Measurements from ENCODE around the gene TESK1.
"Not testable (repeated sequence)": the region's sequence is repeated elsewhere in the genome, so short reads cannot be mapped to it uniquely, and the experiment has no call there.

The TESK1 gene

GRCh38 chr9:35639225-35639624, 34.2 kb downstream of the TESK1 start:
- H3K4me1 ChIP-seq (ENCODE audit: control insufficient read depth in 1 of 2, insufficient read depth in 2 of 2, low read length in 2 of 2); H3K27ac ChIP-seq (ENCODE audit: low read length); H3K27me3 ChIP-seq (ENCODE audit: low read depth, low read length); H3K36me3 ChIP-seq (ENCODE audit: control insufficient read depth in 1 of 2, insufficient read depth in 2 of 2, low read length in 2 of 2); H3K9me3 ChIP-seq (ENCODE audit: control insufficient read depth in 1 of 2, low read length in 2 of 2); H3K4me3 ChIP-seq (ENCODE audit: low read depth in 1 of 2, low read length in 2 of 2): not testable (repeated sequence)

DNA sequence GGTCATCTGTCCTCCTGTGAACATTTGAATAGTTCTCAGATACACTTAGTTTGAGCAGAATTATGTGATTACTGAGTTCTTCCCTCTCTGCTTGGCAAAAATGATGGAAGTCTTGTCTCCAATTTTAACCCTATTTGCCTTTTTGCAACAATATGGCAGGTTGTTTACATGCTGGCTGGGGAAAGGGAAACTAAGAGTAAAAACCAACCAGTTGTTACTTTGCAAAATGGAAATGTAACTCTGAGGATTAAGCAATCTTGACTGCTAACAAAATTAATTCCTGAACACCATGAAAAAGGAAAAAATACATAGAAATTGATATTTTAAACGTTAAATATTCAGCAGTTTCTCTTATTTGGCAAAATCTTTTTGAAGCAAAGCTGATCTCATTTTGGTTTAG, 34.6 kb downstream of the TESK1 start:
- H3K4me1 ChIP-seq (ENCODE audit: control insufficient read depth in 1 of 2, insufficient read depth in 2 of 2, low read length in 2 of 2): no peaks in the 10 kb centered on the region
- H3K27me3 ChIP-seq (ENCODE audit: low read depth, low read length): no peaks in the 10 kb centered on the region
- no peak overlapping the region for H3K27ac ChIP-seq (ENCODE audit: low read length)
- H3K4me3 ChIP-seq (ENCODE audit: low read depth in 1 of 2, low read length in 2 of 2): no peak overlapping the region
- no peaks in the 10 kb centered on the region for H3K36me3 ChIP-seq (ENCODE audit: control insufficient read depth in 1 of 2, insufficient read depth in 2 of 2, low read length in 2 of 2)
- H3K9me3 ChIP-seq (ENCODE audit: control insufficient read depth in 1 of 2, low read length in 2 of 2): no peaks in the 10 kb centered on the region

DNA sequence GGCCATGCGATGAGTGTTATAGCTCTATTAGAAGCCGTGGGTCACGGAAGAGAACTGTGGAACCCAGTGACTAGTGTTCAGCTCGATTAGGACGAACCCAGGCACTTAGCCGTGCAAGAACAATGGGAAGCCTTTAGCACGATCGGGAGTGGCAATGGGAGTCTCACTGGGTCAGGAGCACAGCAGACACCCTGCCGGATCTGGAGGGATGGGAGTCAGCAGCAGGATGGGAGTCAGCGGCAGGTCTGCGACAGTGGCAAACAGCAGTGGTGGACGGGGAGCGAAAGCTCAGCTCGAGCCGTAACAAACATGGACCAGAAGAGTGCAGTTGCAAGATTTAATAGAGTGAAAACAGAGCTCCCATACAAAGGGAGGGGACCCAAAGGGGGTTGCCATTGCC, 35.4 kb downstream of the TESK1 start:
- H3K9me3 ChIP-seq (ENCODE audit: control insufficient read depth in 1 of 2, low read length in 2 of 2); H3K27me3 ChIP-seq (ENCODE audit: low read depth, low read length); H3K36me3 ChIP-seq (ENCODE audit: control insufficient read depth in 1 of 2, insufficient read depth in 2 of 2, low read length in 2 of 2); H3K4me1 ChIP-seq (ENCODE audit: control insufficient read depth in 1 of 2, insufficient read depth in 2 of 2, low read length in 2 of 2); H3K27ac ChIP-seq (ENCODE audit: low read length); H3K4me3 ChIP-seq (ENCODE audit: low read depth in 1 of 2, low read length in 2 of 2): not testable (repeated sequence)

- H3K4me1 ChIP-seq (ENCODE audit: control insufficient read depth in 1 of 2, insufficient read depth in 2 of 2, low read length in 2 of 2); H3K4me3 ChIP-seq (ENCODE audit: low read depth in 1 of 2, low read length in 2 of 2); H3K9me3 ChIP-seq (ENCODE audit: control insufficient read depth in 1 of 2, low read length in 2 of 2); H3K36me3 ChIP-seq (ENCODE audit: control insufficient read depth in 1 of 2, insufficient read depth in 2 of 2, low read length in 2 of 2); H3K27ac ChIP-seq (ENCODE audit: low read length); H3K27me3 ChIP-seq (ENCODE audit: low read depth, low read length): not testable (repeated sequence)
Measured at GRCh38 chr9:35641478-35641877, 36.4 kb downstream of the TESK1 start.

GRCh38 chr9:35643046-35643445, 38.0 kb downstream of the TESK1 start:
- Histone ChIP-seq H3K9me3 (ENCODE audit: control insufficient read depth in 1 of 2, low read length in 2 of 2) (no peaks in the 10 kb centered on the region), H3K4me1 (ENCODE audit: control insufficient read depth in 1 of 2, insufficient read depth in 2 of 2, low read length in 2 of 2) (peaks cover 5 to 10% of the 10 kb centered on the region in 2 donors), H3K27ac (ENCODE audit: low read length) (no peak overlapping the region), H3K27me3 (ENCODE audit: low read depth, low read length) (no peaks in the 10 kb centered on the region), H3K4me3 (ENCODE audit: low read depth in 1 of 2, low read length in 2 of 2) (no peak overlapping the region), H3K36me3 (ENCODE audit: control insufficient read depth in 1 of 2, insufficient read depth in 2 of 2, low read length in 2 of 2) (no peaks in the 10 kb centered on the region)

- Histone ChIP-seq H3K4me3 (ENCODE audit: low read depth in 1 of 2, low read length in 2 of 2) (peak overlapping the region; percentile 74 to 87), H3K27ac (ENCODE audit: low read length) (peak overlapping the region; percentile 96)
- not testable (repeated sequence) for H3K9me3 ChIP-seq (ENCODE audit: control insufficient read depth in 1 of 2, low read length in 2 of 2); H3K36me3 ChIP-seq (ENCODE audit: control insufficient read depth in 1 of 2, insufficient read depth in 2 of 2, low read length in 2 of 2); H3K4me1 ChIP-seq (ENCODE audit: control insufficient read depth in 1 of 2, insufficient read depth in 2 of 2, low read length in 2 of 2); H3K27me3 ChIP-seq (ENCODE audit: low read depth, low read length)
Measured at GRCh38 chr9:35645736-35646135, 40.7 kb downstream of the TESK1 start.

DNA sequence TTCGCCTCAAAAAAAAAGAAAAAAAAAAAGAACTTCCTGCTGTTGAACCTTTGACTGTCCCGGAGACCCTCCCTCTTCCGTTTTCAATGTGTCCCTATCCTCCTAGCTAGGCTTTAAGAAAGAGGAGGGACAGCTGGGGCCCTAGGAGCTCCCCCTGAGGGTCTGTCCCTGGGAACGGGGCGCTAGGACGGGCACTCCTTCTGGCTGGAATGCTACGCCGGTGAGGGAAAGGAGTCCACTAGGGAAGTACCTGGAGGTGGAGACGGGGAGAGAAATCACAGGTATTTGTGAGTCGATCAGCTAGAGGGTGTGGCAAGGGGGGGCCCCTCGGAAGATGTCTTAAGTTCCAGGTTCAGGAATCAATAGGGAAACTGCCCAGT, 41.1 kb downstream of the TESK1 start:
- H3K27me3 ChIP-seq (ENCODE audit: low read depth, low read length): no peaks in the 10 kb centered on the region
- peak overlapping the region; percentile 74 to 87 for H3K4me3 ChIP-seq (ENCODE audit: low read depth in 1 of 2, low read length in 2 of 2)
- no peaks in the 10 kb centered on the region for H3K36me3 ChIP-seq (ENCODE audit: control insufficient read depth in 1 of 2, insufficient read depth in 2 of 2, low read length in 2 of 2)
- no peaks in the 10 kb centered on the region for H3K9me3 ChIP-seq (ENCODE audit: control insufficient read depth in 1 of 2, low read length in 2 of 2)
- H3K27ac ChIP-seq (ENCODE audit: low read length): peak overlapping the region; percentile 96
- peaks cover 5 to 10% of the 10 kb centered on the region in 2 donors for H3K4me1 ChIP-seq (ENCODE audit: control insufficient read depth in 1 of 2, insufficient read depth in 2 of 2, low read length in 2 of 2)

DNA sequence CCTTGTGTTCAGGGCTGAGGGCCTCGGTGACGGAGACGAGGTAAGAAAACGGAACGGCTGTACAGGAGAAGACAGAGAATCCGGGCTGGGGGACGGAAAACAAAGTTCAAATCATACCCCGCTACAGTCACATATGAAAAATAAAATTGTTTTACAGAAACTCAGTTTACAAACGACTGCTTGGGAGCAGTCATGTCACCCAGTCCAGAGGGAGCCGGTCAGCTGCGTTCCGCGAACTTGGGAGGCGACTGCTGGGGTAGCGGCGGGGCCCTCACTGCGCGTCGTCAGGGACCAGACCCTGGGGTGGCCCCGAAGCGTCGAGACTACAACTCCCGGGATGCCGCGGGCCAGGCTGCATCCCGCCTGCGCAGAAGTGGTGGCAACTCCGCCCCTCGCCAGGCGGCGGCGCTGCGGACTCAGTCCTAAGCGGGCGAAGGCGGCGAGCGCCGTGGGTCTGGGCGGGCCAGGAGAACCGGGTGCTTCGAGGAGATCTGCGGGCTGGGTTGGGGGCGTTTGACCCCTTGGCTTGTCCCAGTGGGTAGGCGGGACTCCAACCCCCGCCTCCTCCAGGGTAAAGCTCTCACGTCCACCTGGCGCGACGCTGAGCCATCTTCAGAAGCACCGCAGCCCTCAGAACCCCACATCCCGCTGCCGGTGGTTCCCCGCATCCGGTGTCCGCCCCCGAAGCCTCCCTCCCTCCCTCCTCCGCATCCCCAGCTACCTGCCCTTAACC, 41.6 kb downstream of the TESK1 start:
- H3K27me3 ChIP-seq (ENCODE audit: low read depth, low read length): no peaks in the 10 kb centered on the region
- H3K4me3 ChIP-seq (ENCODE audit: low read depth in 1 of 2, low read length in 2 of 2): peak overlapping the region; percentile 74 to 87
- H3K27ac ChIP-seq (ENCODE audit: low read length): peak overlapping the region; percentile 96
- H3K9me3 ChIP-seq (ENCODE audit: control insufficient read depth in 1 of 2, low read length in 2 of 2): no peaks in the 10 kb centered on the region
- H3K36me3 ChIP-seq (ENCODE audit: control insufficient read depth in 1 of 2, insufficient read depth in 2 of 2, low read length in 2 of 2): no peaks in the 10 kb centered on the region
- peaks cover 5 to 10% of the 10 kb centered on the region in 2 donors for H3K4me1 ChIP-seq (ENCODE audit: control insufficient read depth in 1 of 2, insufficient read depth in 2 of 2, low read length in 2 of 2)

- peaks cover 5 to 10% of the 10 kb centered on the region in 2 donors for H3K4me1 ChIP-seq (ENCODE audit: control insufficient read depth in 1 of 2, insufficient read depth in 2 of 2, low read length in 2 of 2)
- H3K27me3 ChIP-seq (ENCODE audit: low read depth, low read length): no peaks in the 10 kb centered on the region
- H3K4me3 ChIP-seq (ENCODE audit: low read depth in 1 of 2, low read length in 2 of 2): no peak overlapping the region
- no peaks in the 10 kb centered on the region for H3K9me3 ChIP-seq (ENCODE audit: control insufficient read depth in 1 of 2, low read length in 2 of 2)
- peak overlapping the region; percentile 31 for H3K27ac ChIP-seq (ENCODE audit: low read length)
- H3K36me3 ChIP-seq (ENCODE audit: control insufficient read depth in 1 of 2, insufficient read depth in 2 of 2, low read length in 2 of 2): no peaks in the 10 kb centered on the region
Measured at GRCh38 chr9:35649431-35650340, 44.6 kb downstream of the TESK1 start.

DNA sequence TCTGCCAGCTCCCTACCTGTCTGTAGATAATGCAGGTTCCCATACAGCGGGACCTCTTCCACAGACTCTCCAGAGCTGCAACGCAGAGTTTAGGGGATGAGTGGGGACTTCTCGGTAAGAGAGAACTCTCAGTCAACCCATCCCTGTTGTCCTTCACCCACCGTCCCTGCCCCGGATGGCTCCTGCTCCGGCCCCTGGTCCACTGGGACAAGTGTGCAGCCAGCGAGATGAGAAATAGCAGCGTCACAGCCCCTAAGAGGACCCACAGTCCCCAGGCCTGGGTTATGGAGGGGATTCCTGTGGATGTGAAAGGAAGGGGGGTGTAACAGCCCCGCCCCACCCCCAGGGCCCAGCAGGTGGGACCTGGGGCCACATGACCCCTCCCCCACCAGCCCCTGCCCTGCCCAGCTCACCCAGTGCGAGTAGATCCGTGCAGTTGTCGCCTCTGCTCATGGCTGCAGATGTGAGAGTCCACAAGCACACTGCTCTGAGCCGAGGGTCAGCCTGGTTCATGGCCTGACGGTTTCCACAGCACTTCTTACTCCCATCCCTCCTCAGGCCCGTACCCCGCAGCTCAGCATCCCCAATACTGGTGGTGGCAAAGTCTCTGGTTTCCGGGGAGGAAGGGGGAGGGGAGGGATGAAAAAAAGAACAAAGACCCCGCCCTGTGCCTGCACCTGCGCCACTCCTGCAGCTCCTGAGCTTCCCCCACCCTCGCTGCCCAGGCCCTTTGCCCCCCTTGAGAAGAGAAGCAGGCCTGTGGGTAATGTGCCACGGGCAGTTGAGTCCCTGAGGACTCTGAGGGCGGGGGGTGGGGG, 45.5 kb downstream of the TESK1 start, which contains the start of gene SIT1:
Gene SIT1 (minus strand): TSS at position 591 of the 818 bp plus-strand sequence. CDS start 78 bp downstream, at position 513.
- Histone ChIP-seq H3K4me3 (ENCODE audit: low read depth in 1 of 2, low read length in 2 of 2) (no peak within 1 kb of the TSS), H3K4me1 (ENCODE audit: control insufficient read depth in 1 of 2, insufficient read depth in 2 of 2, low read length in 2 of 2) (peaks cover 5 to 10% of the 10 kb centered on the region in 2 donors)

More for the DNA sequence above, 45.5 kb downstream of the TESK1 start, which contains the start of gene SIT1:
- H3K36me3 ChIP-seq (ENCODE audit: control insufficient read depth in 1 of 2, insufficient read depth in 2 of 2, low read length in 2 of 2): no peaks in the 10 kb centered on the region
- H3K27ac ChIP-seq (ENCODE audit: low read length): peak within 1 kb of the TSS; percentile 31
- no peaks in the 10 kb centered on the region for H3K27me3 ChIP-seq (ENCODE audit: low read depth, low read length)
- no peaks in the 10 kb centered on the region for H3K9me3 ChIP-seq (ENCODE audit: control insufficient read depth in 1 of 2, low read length in 2 of 2)

Data from muscle layer of duodenum (tissue), 2 donors.